ENCODE measurements around the gene CREG1.

Gene CREG1

DNA sequence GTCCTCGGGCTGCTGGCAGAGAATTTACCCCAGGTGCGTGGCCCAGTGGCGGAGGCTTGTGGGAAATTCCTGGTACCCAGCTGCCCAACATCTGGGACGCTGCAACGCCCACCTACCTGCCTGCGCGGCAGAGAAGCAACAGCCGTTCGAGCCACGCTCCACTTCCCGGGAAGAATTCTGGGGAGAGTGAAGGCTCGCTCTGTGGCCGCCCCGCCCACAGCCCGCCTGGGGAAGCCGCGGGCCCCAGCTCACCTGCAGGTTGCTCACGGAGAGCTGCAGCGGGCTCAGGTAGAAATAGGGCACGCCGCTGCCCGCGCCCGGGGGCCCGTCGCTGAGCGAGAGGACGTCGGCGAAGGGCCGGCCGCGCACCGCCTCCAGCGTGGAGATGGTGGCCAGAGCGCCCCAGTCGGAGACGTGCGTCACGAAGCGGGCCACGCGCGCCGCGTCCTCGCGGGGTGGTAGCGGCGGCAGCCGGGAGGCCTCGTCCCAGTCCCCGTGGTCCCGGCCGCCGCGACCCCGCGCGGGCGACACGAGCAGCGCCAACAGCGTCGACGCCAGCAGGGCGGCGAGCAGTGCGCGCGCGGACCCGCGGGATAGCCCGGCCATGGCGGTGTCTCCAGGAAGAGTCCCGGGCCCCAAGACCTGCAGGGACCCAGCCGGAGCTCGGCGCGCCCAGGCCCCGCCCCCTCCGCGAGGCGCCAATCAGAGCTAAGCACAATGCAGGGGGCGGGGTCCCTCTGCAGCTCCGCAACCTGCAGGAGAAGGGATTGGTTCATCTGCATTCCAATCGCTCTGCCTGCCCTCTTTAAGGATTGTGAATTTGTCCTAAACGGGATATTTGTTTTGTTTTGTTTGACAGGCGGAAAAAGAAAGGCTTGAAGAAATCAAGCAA is at the start of gene CREG1:
Gene CREG1 (minus strand): TSS at position 627 of the 892 bp plus-strand sequence.
- H3K4me3 ChIP-seq (ENCODE audit: low read depth, low read length): peak within 1 kb of the TSS; percentile 42
- TF ChIP-seq, protein P1, sequence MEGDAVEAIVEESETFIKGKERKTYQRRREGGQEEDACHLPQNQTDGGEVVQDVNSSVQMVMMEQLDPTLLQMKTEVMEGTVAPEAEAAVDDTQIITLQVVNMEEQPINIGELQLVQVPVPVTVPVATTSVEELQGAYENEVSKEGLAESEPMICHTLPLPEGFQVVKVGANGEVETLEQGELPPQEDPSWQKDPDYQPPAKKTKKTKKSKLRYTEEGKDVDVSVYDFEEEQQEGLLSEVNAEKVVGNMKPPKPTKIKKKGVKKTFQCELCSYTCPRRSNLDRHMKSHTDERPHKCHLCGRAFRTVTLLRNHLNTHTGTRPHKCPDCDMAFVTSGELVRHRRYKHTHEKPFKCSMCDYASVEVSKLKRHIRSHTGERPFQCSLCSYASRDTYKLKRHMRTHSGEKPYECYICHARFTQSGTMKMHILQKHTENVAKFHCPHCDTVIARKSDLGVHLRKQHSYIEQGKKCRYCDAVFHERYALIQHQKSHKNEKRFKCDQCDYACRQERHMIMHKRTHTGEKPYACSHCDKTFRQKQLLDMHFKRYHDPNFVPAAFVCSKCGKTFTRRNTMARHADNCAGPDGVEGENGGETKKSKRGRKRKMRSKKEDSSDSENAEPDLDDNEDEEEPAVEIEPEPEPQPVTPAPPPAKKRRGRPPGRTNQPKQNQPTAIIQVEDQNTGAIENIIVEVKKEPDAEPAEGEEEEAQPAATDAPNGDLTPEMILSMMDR (IDR thresholded peaks at IDR 0.05; ENCODE audit: low read depth, low read length): no peak
- DNase-seq (ENCODE audit: low read depth, low spot score): peak; percentile 87
- in situ Hi-C loops (cut with HindIII; ENCODE audit: low sequenced_read_pairs): no loop called here

DNA sequence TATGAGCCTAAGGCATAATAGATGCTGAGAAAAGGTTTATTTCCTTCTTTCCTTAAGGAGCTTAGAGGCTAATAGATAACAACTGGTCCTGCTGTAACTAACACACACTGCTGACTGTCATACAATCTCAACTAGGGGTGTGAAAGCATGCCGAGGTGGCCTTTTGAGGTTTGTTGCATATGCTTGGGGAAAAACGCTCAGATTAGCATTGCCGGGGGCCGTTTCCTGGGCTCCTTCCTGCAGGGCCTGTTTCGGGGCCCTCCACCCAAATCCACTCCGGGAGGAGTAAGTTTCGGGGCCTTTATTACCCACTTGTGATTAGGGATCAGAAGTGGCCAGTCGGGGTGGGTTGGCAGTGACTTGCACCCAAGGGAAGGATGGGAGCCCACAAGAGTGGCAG is 49.3 kb upstream of the CREG1 start:
- DNase-seq (ENCODE audit: low read depth, low spot score): no peak
- TF ChIP-seq, protein P1 (IDR thresholded peaks at IDR 0.05; ENCODE audit: low read depth, low read length): no peak
- in situ Hi-C loops (cut with HindIII; ENCODE audit: low sequenced_read_pairs): no loop called here
- no peak overlapping the region for H3K4me3 ChIP-seq (ENCODE audit: low read depth, low read length)

DNA sequence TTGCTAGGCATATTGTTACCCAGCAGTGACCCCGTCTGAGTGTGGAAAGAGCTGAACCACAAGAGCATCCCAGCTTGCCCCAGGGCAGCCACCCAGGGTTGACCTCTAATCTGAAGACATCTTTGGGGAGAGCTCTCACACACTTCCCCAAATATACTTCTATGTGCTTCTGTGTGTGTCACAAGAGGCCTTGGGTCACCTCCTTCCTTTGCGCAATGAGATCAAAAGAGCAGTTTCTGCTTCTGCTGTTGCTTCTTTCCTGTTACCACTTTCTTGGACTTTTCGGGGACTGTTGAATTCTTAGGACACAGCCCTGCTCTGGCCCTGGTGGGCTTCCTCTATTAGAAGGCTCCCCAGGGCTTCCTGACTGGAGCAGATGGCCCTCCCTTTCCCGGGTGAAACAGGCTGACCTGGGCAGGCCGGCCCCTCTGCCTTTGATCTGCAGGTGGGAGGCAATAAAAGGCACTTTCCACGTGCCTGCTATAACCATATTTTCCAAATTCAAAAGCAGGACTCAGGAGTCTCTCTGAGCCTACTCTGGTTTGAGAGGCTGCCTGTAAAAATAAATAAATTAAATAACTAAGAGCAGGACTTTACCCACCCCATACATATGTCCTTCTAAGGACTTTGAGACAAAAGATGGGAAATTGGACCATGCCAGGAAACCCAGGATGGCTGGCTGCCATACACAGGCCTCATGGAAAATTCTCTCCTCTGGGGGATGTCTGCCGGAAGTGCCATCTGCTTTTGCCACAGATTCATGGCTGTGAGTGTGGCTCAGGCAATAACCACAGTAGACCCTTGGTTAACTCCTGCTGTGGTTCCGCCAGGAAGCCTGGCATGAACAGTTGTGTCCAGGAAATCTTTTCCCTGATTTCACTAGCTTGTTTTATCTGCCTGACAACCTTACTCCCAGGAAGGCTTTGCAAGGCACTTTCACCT is 48.2 kb upstream of the CREG1 start:
- TF ChIP-seq, protein P1 (IDR thresholded peaks at IDR 0.05; ENCODE audit: low read depth, low read length): no peak
- DNase-seq (ENCODE audit: low read depth, low spot score): peak; percentile 4
- no peak overlapping the region for H3K4me3 ChIP-seq (ENCODE audit: low read depth, low read length)
- in situ Hi-C loops (cut with HindIII; ENCODE audit: low sequenced_read_pairs): no loop called here

DNA sequence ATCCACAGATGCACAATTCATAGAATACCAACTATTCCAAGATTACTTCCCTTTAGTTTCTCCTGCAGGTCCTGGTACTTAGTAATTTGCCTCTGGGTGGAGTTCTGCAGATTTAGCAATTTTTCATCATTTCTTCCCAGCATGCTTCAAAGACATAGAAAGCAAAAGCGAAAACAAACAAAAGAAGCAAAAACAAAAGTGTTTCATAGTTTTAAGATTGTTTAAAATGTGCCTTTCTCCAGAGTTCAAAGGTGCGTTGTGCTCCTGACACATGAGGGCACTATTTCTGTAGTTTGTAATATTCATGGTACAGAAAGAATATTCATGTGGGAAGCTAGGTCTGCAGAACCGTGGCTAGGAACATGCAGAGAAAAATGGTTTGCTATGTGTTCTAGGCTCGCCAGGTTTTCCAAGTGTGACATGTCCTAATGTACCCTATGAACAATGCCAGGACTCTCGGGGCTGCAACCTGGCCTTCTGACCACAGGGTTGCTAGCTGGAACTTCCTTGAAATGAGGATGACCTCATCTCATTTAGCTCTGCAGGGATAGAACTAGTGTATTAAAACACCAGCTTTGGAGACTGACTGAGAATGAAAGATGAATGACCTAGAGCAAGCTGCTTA is 46.5 kb upstream of the CREG1 start:
- peak; percentile 45 for DNase-seq (ENCODE audit: low read depth, low spot score)
- in situ Hi-C loops (cut with HindIII; ENCODE audit: low sequenced_read_pairs): no loop called here
- TF ChIP-seq, protein P1 (IDR thresholded peaks at IDR 0.05; ENCODE audit: low read depth, low read length): peak; percentile 22
- no peak overlapping the region for H3K4me3 ChIP-seq (ENCODE audit: low read depth, low read length)

DNA sequence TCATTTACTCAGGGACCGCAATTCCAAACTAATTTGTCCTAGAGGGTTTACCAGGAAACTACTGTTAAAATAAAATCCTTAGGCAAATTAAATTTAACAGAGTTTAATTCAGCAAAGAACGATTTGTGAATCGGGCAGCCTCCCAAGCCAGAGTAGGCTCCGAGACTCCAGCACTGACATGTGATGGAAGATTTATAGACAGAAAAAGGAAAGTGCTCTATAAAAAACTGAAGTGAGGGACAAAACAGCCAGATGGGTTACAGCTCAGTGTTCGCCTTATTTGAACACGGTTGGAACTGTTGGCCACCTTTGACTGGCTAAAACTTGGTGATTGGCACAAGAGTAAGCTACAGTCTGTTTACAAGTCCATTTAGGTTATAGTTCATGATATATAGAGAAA is 41.3 kb upstream of the CREG1 start:
- in situ Hi-C loops (cut with HindIII; ENCODE audit: low sequenced_read_pairs): no loop called here
- TF ChIP-seq, protein P1 (IDR thresholded peaks at IDR 0.05; ENCODE audit: low read depth, low read length): no peak
- DNase-seq (ENCODE audit: low read depth, low spot score): no peak
- no peak overlapping the region for H3K4me3 ChIP-seq (ENCODE audit: low read depth, low read length)

DNA sequence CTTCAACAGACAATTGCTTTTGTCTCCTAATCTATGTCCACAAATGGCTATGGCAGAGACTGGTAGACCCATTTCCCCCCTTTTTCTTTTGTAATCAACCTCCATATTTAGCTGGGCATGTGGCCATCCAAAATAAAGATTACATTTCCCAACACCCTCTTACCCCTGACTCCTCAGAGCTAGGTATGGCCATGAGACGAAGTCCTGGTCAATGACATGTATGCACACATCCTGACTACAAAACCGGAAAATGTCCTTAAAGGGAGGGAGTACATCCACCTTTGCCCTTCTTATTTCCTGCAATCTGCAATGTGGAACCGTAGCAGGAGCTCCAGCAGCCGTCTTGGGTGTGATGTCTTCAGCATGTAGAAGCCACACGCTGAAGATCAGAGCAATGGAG is 40.3 kb upstream of the CREG1 start:
- in situ Hi-C loops (cut with HindIII; ENCODE audit: low sequenced_read_pairs): no loop called here
- TF ChIP-seq, protein P1 (IDR thresholded peaks at IDR 0.05; ENCODE audit: low read depth, low read length): no peak
- DNase-seq (ENCODE audit: low read depth, low spot score): no peak
- no peak overlapping the region for H3K4me3 ChIP-seq (ENCODE audit: low read depth, low read length)

Measured in astrocyte of the spinal cord (primary cell).